ENCODE data around the gene CDC45.

DNA sequence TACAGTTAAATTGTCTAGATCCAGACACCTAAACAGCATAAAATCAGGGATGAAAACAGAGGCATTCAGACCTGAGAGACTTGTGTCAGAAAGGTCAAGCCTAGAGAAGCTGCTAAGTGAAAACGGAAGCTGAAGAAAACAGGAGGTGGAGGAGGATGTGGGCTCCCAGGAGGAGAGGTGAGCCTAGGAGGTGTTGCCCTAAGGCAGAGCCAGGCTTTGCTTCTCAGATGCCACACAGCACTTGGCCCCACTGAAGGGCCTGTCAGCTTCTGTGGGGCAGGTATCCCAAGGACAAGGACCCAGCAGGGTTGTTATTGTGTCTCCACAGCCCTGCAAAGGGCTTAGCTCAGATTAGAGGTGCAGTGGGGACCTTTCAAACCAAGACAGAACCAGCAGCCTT lies 15.2 kb upstream of the CDC45 start:
- TF ChIP-seq, protein P1, sequence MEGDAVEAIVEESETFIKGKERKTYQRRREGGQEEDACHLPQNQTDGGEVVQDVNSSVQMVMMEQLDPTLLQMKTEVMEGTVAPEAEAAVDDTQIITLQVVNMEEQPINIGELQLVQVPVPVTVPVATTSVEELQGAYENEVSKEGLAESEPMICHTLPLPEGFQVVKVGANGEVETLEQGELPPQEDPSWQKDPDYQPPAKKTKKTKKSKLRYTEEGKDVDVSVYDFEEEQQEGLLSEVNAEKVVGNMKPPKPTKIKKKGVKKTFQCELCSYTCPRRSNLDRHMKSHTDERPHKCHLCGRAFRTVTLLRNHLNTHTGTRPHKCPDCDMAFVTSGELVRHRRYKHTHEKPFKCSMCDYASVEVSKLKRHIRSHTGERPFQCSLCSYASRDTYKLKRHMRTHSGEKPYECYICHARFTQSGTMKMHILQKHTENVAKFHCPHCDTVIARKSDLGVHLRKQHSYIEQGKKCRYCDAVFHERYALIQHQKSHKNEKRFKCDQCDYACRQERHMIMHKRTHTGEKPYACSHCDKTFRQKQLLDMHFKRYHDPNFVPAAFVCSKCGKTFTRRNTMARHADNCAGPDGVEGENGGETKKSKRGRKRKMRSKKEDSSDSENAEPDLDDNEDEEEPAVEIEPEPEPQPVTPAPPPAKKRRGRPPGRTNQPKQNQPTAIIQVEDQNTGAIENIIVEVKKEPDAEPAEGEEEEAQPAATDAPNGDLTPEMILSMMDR (optimal IDR thresholded peaks at IDR 0.05 in 1 of 3, IDR thresholded peaks at IDR 0.05 in 1 of 3, conservative IDR thresholded peaks at IDR 0.05 in 1 of 3; ENCODE audit: extremely low read depth in 1 of 3, insufficient read depth in 2 of 3, low read length in 3 of 3) = no peak
- TF ChIP-seq EZH2 (IDR thresholded peaks at IDR 0.05; ENCODE audit: low read length) = no peak
